T-helper 17 cell (primary cell): ENCODE measurements around the gene DIMT1. TPM values are rescaled to one million over a fixed set of nuclear protein-coding genes. Genes with fewer than 3 reads are reported as not detected.

Source experiments
- ATAC-seq: fragments of 150-1000 bp; cut with Tn5 transposase; 2 replicates; pipeline ENCODE4 v1.10.0; 2021; ENCODE audit warnings: mild to moderate bottlenecking, moderate library complexity
- DNase-seq, 3 donors: peaks; one replicate each; pipeline versions ENCODE4 v3.0.0 to v3.0.0-alpha.2; 2020 to 2021
- H3K9me3 ChIP-seq: one replicate; pipeline ENCODE4 v1.7.0; 2013; ENCODE audit warnings: low read length, mild to moderate bottlenecking; ENCODE audit not compliant: control insufficient read depth, poor library complexity, severe bottlenecking
- H3K27ac Mint-ChIP-seq: one replicate; pipeline ENCODE4 v1.8.0; 2022; ENCODE audit warnings: mild to moderate bottlenecking, moderate library complexity, mixed read lengths
- H3K27me3 Mint-ChIP-seq: one replicate; pipeline ENCODE4 v1.8.0; 2022; ENCODE audit warnings: mixed read lengths
- H3K36me3 Mint-ChIP-seq: one replicate; pipeline ENCODE4 v1.8.0; 2022; ENCODE audit warnings: low read depth, mixed read lengths
- H3K4me1 Mint-ChIP-seq: one replicate; pipeline ENCODE4 v1.8.0; 2022; ENCODE audit warnings: mild to moderate bottlenecking, mixed read lengths
- H3K4me3 Mint-ChIP-seq: one replicate; pipeline ENCODE4 v1.8.0; 2022; ENCODE audit warnings: mild to moderate bottlenecking, moderate library complexity, mixed read lengths
- total RNA-seq, 4 donors: library from RNA in 2 of 4; stranded (reverse) in 2 of 4; gene quantifications; one replicate each; pipeline ENCODE4 v1.2.3 and lab custom pipeline; 2022 to 2026

The DIMT1 gene
- total RNA-seq, 2 donors from 2014 or later: 16.5 to 20.0 TPM

- Mint-ChIP-seq H3K4me3 (no peak overlapping the region), H3K27ac (peak overlapping the region; percentile 65), H3K27me3 (no peaks in the 10 kb centered on the region), H3K4me1 (no peaks in the 10 kb centered on the region), H3K36me3 (no peaks in the 10 kb centered on the region)
- DNase-seq: no peak
- no peaks in the 10 kb centered on the region for H3K9me3 ChIP-seq
- ATAC-seq: no peak
These were observed 16.9 kb downstream of the DIMT1 start for GRCh38 chr5:62386824-62387223.

- DNase-seq (no peak), ATAC-seq (no peak)
- no peak overlapping the region for H3K4me3 Mint-ChIP-seq
- H3K9me3 ChIP-seq: no peaks in the 10 kb centered on the region
- H3K27ac Mint-ChIP-seq: no peak overlapping the region
- H3K36me3 Mint-ChIP-seq: peaks cover 3% of the 10 kb centered on the region
- peaks cover 2% of the 10 kb centered on the region for H3K4me1 Mint-ChIP-seq
- H3K27me3 Mint-ChIP-seq: no peaks in the 10 kb centered on the region
These were observed 17.8 kb downstream of the DIMT1 start for GRCh38 chr5:62385816-62386400.

- Mint-ChIP-seq H3K4me1 (peaks cover 2% of the 10 kb centered on the region), H3K36me3 (peaks cover 3% of the 10 kb centered on the region), H3K4me3 (no peak overlapping the region), H3K27me3 (no peaks in the 10 kb centered on the region), H3K27ac (no peak overlapping the region)
- no peaks in the 10 kb centered on the region for H3K9me3 ChIP-seq
- ATAC-seq: no peak
- DNase-seq: no peak
These were observed 18.6 kb downstream of the DIMT1 start for GRCh38 chr5:62385131-62385530.

GRCh38 chr5:62376064-62376463 is 27.6 kb downstream of the DIMT1 start:
- DNase-seq: no peak
- H3K4me1 Mint-ChIP-seq: peaks cover 3% of the 10 kb centered on the region
- no peaks in the 10 kb centered on the region for H3K27me3 Mint-ChIP-seq
- no peak overlapping the region for H3K27ac Mint-ChIP-seq
- no peak overlapping the region for H3K4me3 Mint-ChIP-seq
- no peaks in the 10 kb centered on the region for H3K9me3 ChIP-seq
- peaks cover 2% of the 10 kb centered on the region for H3K36me3 Mint-ChIP-seq
- no peak for ATAC-seq

GRCh38 chr5:62375627-62376026 is 28.1 kb downstream of the DIMT1 start:
- H3K9me3 ChIP-seq: no peaks in the 10 kb centered on the region
- Mint-ChIP-seq H3K36me3 (no peaks in the 10 kb centered on the region), H3K4me1 (peaks cover 4% of the 10 kb centered on the region), H3K27me3 (no peaks in the 10 kb centered on the region), H3K4me3 (no peak overlapping the region), H3K27ac (no peak overlapping the region)
- DNase-seq: no peak
- no peak for ATAC-seq

GRCh38 chr5:62374090-62374489 is 29.6 kb downstream of the DIMT1 start:
- H3K4me3 Mint-ChIP-seq: no peak overlapping the region
- H3K4me1 Mint-ChIP-seq: peaks cover 5% of the 10 kb centered on the region
- no peaks in the 10 kb centered on the region for H3K27me3 Mint-ChIP-seq
- peak overlapping the region; percentile 66 for H3K27ac Mint-ChIP-seq
- no peaks in the 10 kb centered on the region for H3K9me3 ChIP-seq
- H3K36me3 Mint-ChIP-seq: no peaks in the 10 kb centered on the region
- no peak for ATAC-seq
- no peak for DNase-seq

GRCh38 chr5:62373382-62373781 is 30.3 kb downstream of the DIMT1 start:
- Mint-ChIP-seq H3K4me3 (no peak overlapping the region), H3K27me3 (no peaks in the 10 kb centered on the region), H3K36me3 (no peaks in the 10 kb centered on the region), H3K27ac (peak overlapping the region; percentile 66), H3K4me1 (peaks cover 5% of the 10 kb centered on the region)
- ATAC-seq (no peak), DNase-seq (no peak)
- no peaks in the 10 kb centered on the region for H3K9me3 ChIP-seq

GRCh38 chr5:62372600-62372999 is 31.1 kb downstream of the DIMT1 start:
- Mint-ChIP-seq H3K36me3 (no peaks in the 10 kb centered on the region), H3K27me3 (no peaks in the 10 kb centered on the region), H3K4me3 (no peak overlapping the region), H3K4me1 (peaks cover 5% of the 10 kb centered on the region), H3K27ac (peak overlapping the region; percentile 65)
- no peaks in the 10 kb centered on the region for H3K9me3 ChIP-seq
- ATAC-seq (no peak), DNase-seq (no peak)

- Mint-ChIP-seq H3K27me3 (no peaks in the 10 kb centered on the region), H3K4me3 (no peak overlapping the region), H3K27ac (peak overlapping the region; percentile 65), H3K36me3 (no peaks in the 10 kb centered on the region), H3K4me1 (peaks cover 5% of the 10 kb centered on the region)
- no peaks in the 10 kb centered on the region for H3K9me3 ChIP-seq
- no peak for ATAC-seq
- DNase-seq: no peak
These were observed 32.3 kb downstream of the DIMT1 start for GRCh38 chr5:62371409-62371808.

- peak overlapping the region; percentile 61 for H3K27ac Mint-ChIP-seq
These were observed 34.7 kb downstream of the DIMT1 start for GRCh38 chr5:62369039-62369438.

GRCh38 chr5:62362701-62363100 is 41.0 kb downstream of the DIMT1 start:
- H3K36me3 Mint-ChIP-seq: peaks cover 3% of the 10 kb centered on the region
- H3K9me3 ChIP-seq: no peaks in the 10 kb centered on the region
- no peak overlapping the region for H3K27ac Mint-ChIP-seq
- H3K4me3 Mint-ChIP-seq: no peak overlapping the region
- no peaks in the 10 kb centered on the region for H3K27me3 Mint-ChIP-seq
- peaks cover 2% of the 10 kb centered on the region for H3K4me1 Mint-ChIP-seq
- ATAC-seq: no peak
- DNase-seq: no peak

More at GRCh38 chr5:62369039-62369438, 34.7 kb downstream of the DIMT1 start:
- H3K4me1 Mint-ChIP-seq: peaks cover 8% of the 10 kb centered on the region
- peaks cover 3% of the 10 kb centered on the region for H3K36me3 Mint-ChIP-seq
- no peak for ATAC-seq
- H3K27me3 Mint-ChIP-seq: no peaks in the 10 kb centered on the region
- no peak for DNase-seq
- no peaks in the 10 kb centered on the region for H3K9me3 ChIP-seq
- H3K4me3 Mint-ChIP-seq: no peak overlapping the region

- H3K27me3 Mint-ChIP-seq: no peaks in the 10 kb centered on the region
- no peaks in the 10 kb centered on the region for H3K9me3 ChIP-seq
- H3K4me1 Mint-ChIP-seq: peaks cover 5% of the 10 kb centered on the region
- H3K27ac Mint-ChIP-seq: no peak overlapping the region
- no peak overlapping the region for H3K4me3 Mint-ChIP-seq
- DNase-seq (no peak), ATAC-seq (peak; percentile 70)
- H3K36me3 Mint-ChIP-seq: no peaks in the 10 kb centered on the region
These were observed 49.5 kb downstream of the DIMT1 start for GRCh38 chr5:62354028-62354874.

GRCh38 chr5:62348723-62349481 is 54.8 kb downstream of the DIMT1 start:
- Mint-ChIP-seq H3K4me3 (no peak overlapping the region), H3K4me1 (peaks cover 7% of the 10 kb centered on the region), H3K27ac (peak overlapping the region; percentile 54), H3K27me3 (no peaks in the 10 kb centered on the region), H3K36me3 (no peaks in the 10 kb centered on the region)
- ATAC-seq: no peak
- H3K9me3 ChIP-seq: no peaks in the 10 kb centered on the region
- no peak for DNase-seq
